T-helper 1 cell (primary cell): ENCODE data around the gene SDF2.
"Not testable (repeated sequence)": the region's sequence is repeated elsewhere in the genome, so short reads cannot be mapped to it uniquely, and the experiment has no call there.

Source experiments
- DNase-seq, 5 donors: peaks; one replicate each; pipeline ENCODE4 v3.0.0-alpha.2; 2012 to 2020

Gene SDF2

DNA sequence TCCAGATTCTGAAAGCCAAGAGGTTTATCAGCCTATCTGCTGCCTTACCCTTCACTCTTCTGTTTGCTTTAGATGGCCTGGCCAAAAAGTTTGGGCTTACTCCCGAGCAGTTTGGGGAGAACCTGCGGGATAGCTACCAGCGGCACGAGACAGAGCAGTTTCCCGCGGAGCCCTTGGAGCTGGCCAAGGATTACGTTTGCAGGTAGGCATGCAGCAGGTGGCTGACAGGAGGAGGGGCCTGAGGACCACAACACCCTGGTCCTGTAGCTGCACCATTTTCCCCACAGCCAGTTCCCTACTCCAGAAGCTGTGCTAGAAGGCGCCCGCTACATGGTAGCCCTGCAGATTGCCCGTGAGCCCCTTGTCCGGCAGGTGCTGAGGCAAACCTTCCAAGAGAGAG lies 20.9 kb upstream of the SDF2 start:
- no peak for DNase-seq

- no peak for DNase-seq
These were observed 14.3 kb upstream of the SDF2 start for GRCh38 chr17:28675980-28676379.

DNA sequence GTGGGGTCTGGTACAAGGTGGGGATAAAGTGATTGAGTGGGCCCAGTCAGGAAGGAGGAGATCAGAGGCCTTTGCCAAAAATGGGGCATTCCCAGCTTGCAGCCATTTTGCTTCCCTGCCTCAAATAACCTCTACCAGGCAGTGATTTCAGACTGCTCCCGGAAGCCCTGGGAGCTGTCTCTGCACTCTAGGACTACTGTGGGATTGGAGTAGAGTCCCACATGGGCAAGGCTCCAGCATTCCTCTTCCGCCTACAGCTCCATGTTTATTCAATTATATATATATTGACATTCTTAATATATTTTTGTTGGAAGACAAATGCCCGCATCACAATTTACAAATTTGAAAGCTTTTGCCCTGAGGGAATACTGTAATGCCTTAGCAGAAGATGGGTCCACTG lies 13.8 kb upstream of the SDF2 start:
- no peak for DNase-seq

GRCh38 chr17:28669918-28670317 lies 8.2 kb upstream of the SDF2 start:
- DNase-seq = no peak

DNA sequence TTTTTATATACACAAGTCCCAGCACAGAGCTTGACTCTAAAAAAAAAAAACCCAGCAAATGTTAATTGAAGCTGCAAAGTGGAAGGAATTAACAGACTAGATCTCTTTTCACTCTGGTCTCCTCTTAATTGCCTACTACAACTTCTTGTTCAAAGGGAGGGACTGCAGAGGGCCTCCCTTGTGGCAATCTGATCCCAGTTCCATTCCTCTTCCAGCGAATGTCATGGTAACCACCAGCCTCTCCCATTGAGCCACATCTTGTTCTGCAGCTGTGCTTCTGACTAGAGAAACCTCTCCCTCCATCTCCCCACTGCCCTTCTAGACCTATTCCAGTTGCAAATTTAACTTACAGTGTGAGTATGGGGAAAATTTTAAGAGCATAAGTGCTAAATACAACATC lies 6.2 kb upstream of the SDF2 start:
- DNase-seq = no peak

DNA sequence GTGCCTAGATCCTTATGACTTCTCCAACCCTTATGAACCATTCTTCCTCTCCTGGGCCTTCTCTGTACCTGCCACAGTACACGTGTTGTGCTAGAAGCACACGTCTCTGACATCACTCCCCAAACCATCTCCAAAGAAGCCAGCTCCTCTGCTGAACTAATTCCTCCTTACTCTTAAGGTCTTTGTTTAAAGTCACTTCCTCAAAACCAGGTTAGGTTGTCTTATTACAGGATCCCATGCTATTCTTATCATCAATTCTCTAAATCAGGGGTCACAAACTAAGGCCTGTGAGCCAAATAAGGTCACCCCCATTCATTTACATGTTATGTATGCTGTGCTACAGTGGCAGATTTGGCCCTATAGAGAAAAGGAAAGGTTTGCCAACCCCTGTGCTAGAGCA lies 4.3 kb upstream of the SDF2 start:
- no peak for DNase-seq

GRCh38 chr17:28663723-28664122 lies 2.0 kb upstream of the SDF2 start:
- DNase-seq = no peak

DNA sequence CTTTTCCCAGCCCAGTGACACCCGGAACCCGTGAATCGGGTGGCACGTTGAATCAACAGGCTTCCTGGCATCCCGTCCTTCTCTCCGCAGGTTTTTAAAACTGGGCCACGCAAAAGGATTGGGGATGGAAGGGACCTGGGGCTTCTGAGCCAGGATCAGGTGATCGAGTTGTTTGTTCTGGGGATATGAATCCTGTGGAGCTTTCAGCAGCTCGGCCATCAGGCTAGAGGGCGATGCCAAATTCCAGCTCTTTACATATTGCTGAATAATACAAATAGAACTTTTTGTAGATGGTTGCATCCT lies 772 bp upstream of the SDF2 start:
- DNase-seq = no peak

- DNase-seq = not testable (repeated sequence)
These were observed 2.2 kb downstream of the SDF2 start for GRCh38 chr17:28659497-28659881.

DNA sequence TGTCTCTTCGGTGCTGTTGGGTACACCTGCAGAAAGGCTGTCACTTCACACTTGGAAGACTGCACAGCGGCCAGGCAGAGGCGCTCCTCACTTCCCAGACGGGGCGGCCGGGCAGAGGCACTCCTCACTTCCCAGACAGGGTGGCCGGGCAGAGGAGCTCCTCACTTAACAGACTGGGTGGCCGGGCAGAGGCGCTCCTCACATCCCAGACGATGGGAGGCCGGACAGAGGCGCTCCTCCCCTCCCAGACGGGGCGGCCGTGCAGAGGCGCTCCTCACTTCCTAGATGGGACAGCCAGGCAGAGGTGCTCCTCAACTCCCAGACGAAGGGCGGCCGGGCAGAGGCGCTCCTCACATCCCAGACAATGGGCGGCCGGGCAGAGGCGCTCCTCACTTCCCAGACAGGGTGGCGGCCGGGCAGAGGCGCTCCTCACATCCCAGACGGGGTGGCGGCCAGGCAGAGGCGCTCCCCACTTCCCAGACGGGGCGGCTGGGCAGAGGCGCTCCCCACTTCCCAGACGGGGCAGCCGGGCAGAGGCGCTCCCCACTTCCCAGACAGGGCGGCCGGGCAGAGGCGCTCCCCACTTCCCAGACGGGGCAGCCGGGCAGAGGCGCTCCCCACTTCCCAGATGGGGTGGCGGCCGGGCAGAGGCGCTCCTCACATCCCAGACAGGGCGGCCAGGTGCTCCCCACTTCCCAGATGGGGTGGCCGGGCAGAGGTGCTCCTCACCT lies 2.8 kb downstream of the SDF2 start:
- not testable (repeated sequence) for DNase-seq

GRCh38 chr17:28658342-28658741 lies 3.4 kb downstream of the SDF2 start:
- DNase-seq = not testable (repeated sequence)

- no peak for DNase-seq
These were observed 4.0 kb downstream of the SDF2 start for GRCh38 chr17:28657756-28658155.

DNA sequence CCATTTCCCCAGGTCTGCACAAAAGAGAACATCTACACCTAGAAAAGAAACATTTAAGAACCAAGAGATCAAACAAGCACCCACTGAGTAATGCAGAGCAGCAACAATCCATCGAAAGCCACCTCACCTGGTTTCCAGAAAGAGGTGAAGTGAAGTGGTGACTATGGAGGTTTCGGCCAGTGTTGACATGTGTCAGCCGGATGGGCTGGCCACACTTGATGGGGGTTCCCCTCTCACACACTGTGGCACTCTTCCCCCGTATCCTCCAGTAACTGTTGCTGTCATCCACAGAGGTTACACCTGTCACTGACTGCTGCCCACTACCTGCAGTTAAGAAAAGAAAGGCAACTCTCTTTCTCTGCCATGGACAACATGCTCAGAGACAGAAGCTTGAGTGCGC lies 6.5 kb downstream of the SDF2 start:
- DNase-seq = no peak

DNA sequence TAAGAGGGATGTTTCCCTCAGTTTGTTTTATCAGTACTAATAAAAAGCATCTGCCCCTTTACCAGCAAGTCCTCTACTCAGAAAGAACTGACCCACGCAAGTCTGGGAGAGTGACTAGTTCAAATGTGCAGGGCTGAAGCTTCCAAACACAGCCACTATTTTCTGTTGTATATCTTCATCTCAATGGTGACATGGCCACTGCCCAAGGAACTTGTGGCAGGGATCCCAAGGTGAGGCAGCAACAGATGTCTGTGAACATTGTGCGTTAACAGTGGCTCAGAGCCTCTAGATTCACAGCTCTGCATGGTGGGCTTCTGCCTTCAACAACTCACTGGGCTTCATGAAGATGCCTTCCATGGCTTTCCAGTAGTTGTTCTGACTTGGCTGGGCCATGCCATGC lies 13.0 kb downstream of the SDF2 start:
- DNase-seq = no peak

DNA sequence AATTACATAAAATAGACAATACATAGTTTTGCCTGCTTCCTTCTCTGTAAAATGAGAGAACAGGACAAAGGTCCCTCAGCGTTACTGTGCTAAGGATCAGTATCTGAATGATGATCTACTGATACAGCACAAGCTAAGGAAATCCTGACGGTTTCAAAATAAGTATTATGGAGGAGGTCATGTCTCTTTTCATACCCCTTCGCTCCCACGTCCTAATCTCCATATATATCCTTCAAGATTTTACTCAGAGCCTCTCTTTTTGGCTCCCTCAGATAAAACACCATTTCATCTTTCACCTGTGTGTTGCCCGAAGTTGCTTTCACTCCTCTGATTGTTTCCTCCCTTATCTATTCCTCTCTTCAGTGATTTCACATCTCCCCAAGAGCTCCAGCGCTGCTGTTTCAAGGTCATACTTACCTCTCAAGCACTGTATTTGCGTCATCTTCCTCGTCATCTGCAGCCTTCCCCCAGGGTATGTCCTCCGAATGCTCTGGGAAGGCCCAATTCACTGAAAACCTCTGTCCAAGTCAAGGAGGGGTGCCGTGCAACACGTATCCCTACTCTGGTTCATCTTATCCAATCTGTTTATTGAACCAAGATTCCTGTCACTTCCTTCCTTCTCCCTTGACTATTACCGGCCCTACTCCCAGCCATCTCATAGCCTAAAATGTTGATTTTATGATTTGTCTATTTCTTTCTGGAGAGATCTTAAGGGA lies 15.5 kb downstream of the SDF2 start:
- no peak for DNase-seq

- DNase-seq = no peak
These were observed 16.1 kb downstream of the SDF2 start for GRCh38 chr17:28645576-28645939.

DNA sequence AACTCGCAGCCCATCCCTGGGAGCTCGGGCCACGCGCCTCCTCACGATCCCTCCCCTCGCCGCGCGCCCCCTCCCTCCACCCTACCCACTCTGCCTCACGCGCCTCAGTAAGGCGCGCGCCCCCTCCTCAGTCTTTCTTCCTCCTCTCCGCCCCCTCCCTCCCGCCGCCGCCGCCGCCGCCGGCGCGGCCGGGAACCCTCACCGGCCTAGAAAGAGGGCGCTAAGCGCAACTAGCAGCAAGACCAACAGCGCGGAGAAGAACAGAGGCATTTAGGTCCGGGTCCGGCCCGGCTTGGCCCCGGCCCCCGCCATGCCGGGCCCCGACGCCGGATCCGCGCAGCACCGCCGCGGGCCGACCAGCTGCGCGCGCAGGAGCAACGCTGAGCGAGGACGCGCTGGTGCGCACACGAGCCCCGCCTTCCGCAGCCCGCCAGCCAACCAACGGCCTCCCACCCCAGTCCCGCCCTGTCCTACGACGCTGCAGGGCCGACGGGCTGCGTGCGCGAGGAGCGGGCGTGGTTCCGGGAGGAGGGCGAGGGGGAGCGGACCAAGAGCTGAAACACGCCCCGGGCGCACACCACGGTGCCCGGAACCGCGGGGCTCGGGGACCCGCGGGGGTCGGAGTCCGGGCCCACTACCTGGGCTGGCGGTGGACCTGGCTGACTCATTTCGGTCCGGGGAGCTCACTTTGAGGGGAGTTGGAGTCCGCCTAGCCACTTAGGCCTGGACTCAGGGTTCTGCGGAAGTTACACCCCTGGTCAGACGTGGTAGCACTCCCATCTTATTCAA lies 16.7 kb downstream of the SDF2 start, which contains the start of gene BLTP2:
Gene BLTP2 (minus strand): TSS at position 372 of the 789 bp plus-strand sequence. CDS start 102 bp downstream, at position 270.
- peak; percentile 93 to 97 (median 94) for DNase-seq

GRCh38 chr17:28643983-28644786 lies 17.5 kb downstream of the SDF2 start:
- peak in 3 of 5 donors; percentile 7 to 24 (median 8) for DNase-seq

DNA sequence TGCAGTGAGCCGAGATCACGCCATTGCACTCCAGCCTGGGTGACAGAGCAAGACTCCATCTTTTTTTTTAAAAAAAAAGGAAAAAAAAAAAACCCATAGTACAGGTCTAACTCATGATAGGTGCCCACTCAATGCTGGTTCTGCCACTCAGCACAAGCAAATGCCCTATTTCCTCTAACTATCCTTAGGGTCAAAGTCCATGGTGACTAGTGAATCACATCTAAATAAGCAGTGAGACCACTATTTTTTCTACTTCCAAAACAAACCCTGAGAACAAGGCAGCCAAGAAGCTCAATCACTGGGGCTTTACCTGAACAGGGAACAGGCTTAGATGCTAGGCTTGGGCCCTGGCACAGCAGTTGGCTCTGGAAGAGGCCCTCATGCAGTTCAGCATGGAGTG lies 20.1 kb downstream of the SDF2 start:
- no peak for DNase-seq

- no peak for DNase-seq
These were observed 26.2 kb downstream of the SDF2 start for GRCh38 chr17:28635506-28635905.

- DNase-seq = no peak
These were observed 27.4 kb downstream of the SDF2 start for GRCh38 chr17:28634206-28634865.

GRCh38 chr17:28626818-28627217 lies 34.9 kb downstream of the SDF2 start:
- no peak for DNase-seq
